Tibial artery (tissue), 4 donors: Measurements from ENCODE around the gene ABLIM2.

Experiments used
- DNase-seq, 2 donors: peaks; one replicate each; pipeline ENCODE4 v3.0.0-alpha.2; 2019
- H3K27ac ChIP-seq, 2 donors: fragments of 200-600 bp; sonication (generic) in 1 of 2; 1 replicate in 1 of 2; 2 replicates in 1 of 2; pipeline ENCODE4 v1.5.1; 2018 to 2019; ENCODE audit warnings: mild to moderate bottlenecking in 1 of 2
- H3K27me3 ChIP-seq, 2 donors: fragments of 200-600 bp; sonication (generic) in 1 of 2; one replicate each; pipeline versions ENCODE4 v1.5.1 to v1.6.0; 2016 to 2019
- H3K36me3 ChIP-seq, 3 donors: fragments of 200-600 bp; sonication (generic) in 2 of 3; one replicate each; pipeline ENCODE4 v1.5.1; 2016 to 2019; ENCODE audit warnings: mild to moderate bottlenecking in 2 of 3
- H3K4me1 ChIP-seq, 4 donors: fragments of 200-600 bp; sonication (generic) in 2 of 4; 1 replicate in 3 of 4; 2 replicates in 1 of 4; pipeline ENCODE4 v1.5.1; 2016 to 2019
- H3K4me3 ChIP-seq, 2 donors: fragments of 200-600 bp; sonication (generic) in 1 of 2; 1 replicate in 1 of 2; 2 replicates in 1 of 2; pipeline ENCODE4 v1.5.1; 2018 to 2019; ENCODE audit warnings: mild to moderate bottlenecking in 2 of 2
- H3K9me3 ChIP-seq, 3 donors: fragments of 200-600 bp; sonication (generic) in 1 of 3; one replicate each; pipeline ENCODE4 v1.5.1; 2016 to 2019
- CTCF ChIP-seq, 2 experiments: fragments of 200-600 bp in 1 of 2; fragments of 450-650 bp in 1 of 2; IDR thresholded peaks; one replicate each; pipeline ENCODE4 v1.5.1; 2017 to 2019; ENCODE audit warnings: antibody characterized with exemption in 2 of 2, mild to moderate bottlenecking in 1 of 2, moderate library complexity in 1 of 2
- intact Hi-C: fragments of 100-400 bp; cut with DNase I; formaldehyde crosslinking; loops from one replicate; pipeline ENCODE4 v1.15.0; 2023; ENCODE audit warnings: low total_unique reads

ABLIM2 gene

GRCh38 chr4:8189551-8190466, 31.2 kb upstream of the ABLIM2 start:
- peak overlapping the region; percentile 3 to 68 for H3K27ac ChIP-seq
- no peak for TF ChIP-seq CTCF (IDR thresholded peaks at IDR 0.05)
- peaks cover 0 to 35% (median 25%) of the 10 kb centered on the region in 4 donors for H3K4me1 ChIP-seq
- H3K36me3 ChIP-seq = no peaks in the 10 kb centered on the region
- peaks cover 0 to 9% of the 10 kb centered on the region in 2 donors for H3K27me3 ChIP-seq
- DNase-seq = no peak
- no peak overlapping the region for H3K4me3 ChIP-seq
- intact Hi-C loops = no loop called here
- no peaks in the 10 kb centered on the region for H3K9me3 ChIP-seq

- intact Hi-C loops = no loop called here
- Histone ChIP-seq H3K27me3 (peaks cover 0 to 12% of the 10 kb centered on the region in 2 donors), H3K27ac (peak overlapping the region; percentile 3 to 68), H3K36me3 (no peaks in the 10 kb centered on the region), H3K4me1 (peaks cover 0 to 35% (median 23%) of the 10 kb centered on the region in 4 donors), H3K4me3 (no peak overlapping the region), H3K9me3 (no peaks in the 10 kb centered on the region)
- peak; percentile 45 to 81 for DNase-seq
- TF ChIP-seq CTCF (IDR thresholded peaks at IDR 0.05) = no peak
Observed at GRCh38 chr4:8188743-8189550, 30.3 kb upstream of the ABLIM2 start.

DNA sequence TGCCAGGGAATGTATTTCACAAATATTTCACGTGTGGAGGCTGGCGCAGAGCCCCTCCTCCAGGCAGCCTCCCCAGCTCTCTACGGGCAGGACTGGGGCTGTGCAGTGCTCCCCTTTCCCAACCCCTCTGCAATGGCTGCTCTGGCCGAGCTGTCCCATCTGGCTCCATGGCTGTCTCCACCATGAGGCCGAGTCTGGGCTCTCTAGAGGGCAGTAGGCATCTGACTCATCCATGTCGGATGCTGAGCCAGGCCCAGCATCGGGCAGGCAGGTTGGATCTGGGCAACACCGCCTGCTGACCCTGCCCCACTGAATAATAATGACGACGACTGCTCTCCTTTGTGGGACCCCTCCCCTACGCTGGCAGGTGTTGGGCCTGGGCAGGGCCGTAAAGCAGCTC, 29.5 kb upstream of the ABLIM2 start:
- intact Hi-C loops = no loop called here
- Histone ChIP-seq H3K4me3 (no peak overlapping the region), H3K27ac (no peak overlapping the region), H3K27me3 (peaks cover 0 to 8% of the 10 kb centered on the region in 2 donors), H3K36me3 (no peaks in the 10 kb centered on the region), H3K4me1 (peaks cover 0 to 42% (median 26%) of the 10 kb centered on the region in 4 donors), H3K9me3 (no peaks in the 10 kb centered on the region)
- no peak for DNase-seq
- no peak for TF ChIP-seq CTCF (IDR thresholded peaks at IDR 0.05)

- H3K4me1 ChIP-seq = peaks cover 0 to 38% (median 24%) of the 10 kb centered on the region in 4 donors
Observed at GRCh38 chr4:8185930-8186329, 27.3 kb upstream of the ABLIM2 start.

More at GRCh38 chr4:8185930-8186329, 27.3 kb upstream of the ABLIM2 start:
- no peak for TF ChIP-seq CTCF (IDR thresholded peaks at IDR 0.05)
- DNase-seq = no peak
- intact Hi-C loops = no loop called here
- Histone ChIP-seq H3K27ac (no peak overlapping the region), H3K27me3 (peaks cover 0 to 25% of the 10 kb centered on the region in 2 donors), H3K36me3 (no peaks in the 10 kb centered on the region), H3K9me3 (no peaks in the 10 kb centered on the region), H3K4me3 (no peak overlapping the region)
